Endothelial cell of umbilical vein (primary cell): ENCODE data around the gene DDX25. TPM values are rescaled to one million over a fixed set of nuclear protein-coding genes. Genes with fewer than 3 reads are reported as not detected.

Experiments
- BruUV-seq: library from RNA; stranded (reverse); fragments of 400-500 nt; replicated peaks from 2 replicates; lab custom pipeline; 2021; lab: Mats Ljungman, UMichigan
- CTCF ChIA-PET: fragments of 300-600, 350-600 bp; sonication (Branson Sonifier 250); formaldehyde crosslinking; loops from one replicate; lab custom pipeline; 2021; ENCODE audit warnings: antibody characterized with exemption, inconsistent platforms; lab: Charles Lee
- POLR2A ChIA-PET: fragments of 300-600, 350-600 bp; sonication (Branson Sonifier 250); formaldehyde crosslinking; loops from one replicate; lab custom pipeline; 2021; ENCODE audit warnings: antibody characterized with exemption, inconsistent platforms; lab: Charles Lee
- DNase-seq: peaks from one replicate; pipeline ENCODE4 v3.0.0-alpha.2; 2011; ENCODE audit warnings: low read depth, low spot score
- FAIRE-seq: peaks from 2 replicates; lab custom pipeline; 2011; peaks lifted over from hg19 to GRCh38; lab: Jason Lieb, UNC
- H2AFZ ChIP-seq: 2 replicates; pipeline ENCODE4 v1.6.0; 2012; ENCODE audit warnings: low read depth, low read length, control low read depth, inconsistent platforms
- H3K27ac ChIP-seq: 2 replicates; pipeline ENCODE4 v1.5.1; 2011; ENCODE audit warnings: low read depth, mild to moderate bottlenecking, control low read depth, low read length, moderate library complexity; ENCODE audit not compliant: insufficient read depth
- H3K27me3 ChIP-seq, 2 experiments: 2 replicates each; pipeline versions ENCODE4 v1.6.0 to v1.6.1; 2011; ENCODE audit warnings: low read length in 2 of 2, mixed read lengths in 1 of 2; ENCODE audit not compliant: control insufficient read depth in 2 of 2, insufficient read depth in 2 of 2
- H3K36me3 ChIP-seq, 2 experiments: 2 replicates in 1 of 2; 3 replicates in 1 of 2; pipeline ENCODE4 v1.5.1; 2011; ENCODE audit warnings: low read length in 2 of 2, mild to moderate bottlenecking in 1 of 2, moderate library complexity in 1 of 2; ENCODE audit not compliant: control insufficient read depth in 2 of 2, insufficient read depth in 2 of 2; ENCODE audit errors: extremely low read depth in 1 of 2
- H3K4me1 ChIP-seq: 3 replicates; pipeline ENCODE4 v1.5.1; 2011; ENCODE audit warnings: mild to moderate bottlenecking, low read length; ENCODE audit not compliant: control insufficient read depth, insufficient read depth; ENCODE audit errors: extremely low read depth
- H3K4me2 ChIP-seq: 2 replicates; pipeline ENCODE4 v1.6.1; 2011; ENCODE audit warnings: low read length, control low read depth, mixed read lengths; ENCODE audit not compliant: insufficient read depth
- H3K4me3 ChIP-seq, 3 experiments: fragments of 200-600 bp in 1 of 3; sonication (generic), shearing (Covaris generic) in 1 of 3; replicated peaks in 1 of 3; 2 replicates each; pipeline ENCODE4 v1.5.1; 2011 to 2016; ENCODE audit warnings: control low read depth in 3 of 3, low read length in 3 of 3, mild to moderate bottlenecking in 2 of 3, inconsistent platforms in 1 of 3, low read depth in 1 of 3, moderate library complexity in 1 of 3; ENCODE audit not compliant: insufficient read depth in 1 of 3
- H3K79me2 ChIP-seq: 2 replicates; pipeline ENCODE4 v1.6.0; 2012; ENCODE audit warnings: low read length, inconsistent platforms; ENCODE audit not compliant: control insufficient read depth, insufficient read depth
- H3K9ac ChIP-seq: replicated peaks from 2 replicates; pipeline ENCODE3; 2011; ENCODE audit warnings: low read length, control low read depth; ENCODE audit not compliant: insufficient read depth; ENCODE audit errors: extremely low read depth
- H3K9me1 ChIP-seq: replicated peaks from 3 replicates; pipeline ENCODE4 v1.6.0; 2011; ENCODE audit warnings: mild to moderate bottlenecking, low read length; ENCODE audit not compliant: control insufficient read depth, insufficient read depth; ENCODE audit errors: extremely low read depth
- H3K9me3 ChIP-seq: replicated peaks from 2 replicates; pipeline ENCODE4 v1.5.1; 2012; ENCODE audit warnings: low read length, inconsistent platforms; ENCODE audit not compliant: control insufficient read depth, insufficient read depth
- H4K20me1 ChIP-seq: replicated peaks from 2 replicates; pipeline ENCODE3; 2011; ENCODE audit warnings: mild to moderate bottlenecking, low read length; ENCODE audit not compliant: control insufficient read depth, insufficient read depth; ENCODE audit errors: extremely low read depth
- EZH2 ChIP-seq: IDR thresholded peaks from 2 replicates; pipeline ENCODE4 v1.6.1; 2012; ENCODE audit warnings: borderline replicate concordance, low read depth, mild to moderate bottlenecking, moderate library complexity, low read length, inconsistent platforms; ENCODE audit not compliant: severe bottlenecking
- FOS ChIP-seq: IDR thresholded peaks from 2 replicates; pipeline ENCODE4 v1.6.1; 2011; ENCODE audit warnings: mild to moderate bottlenecking, low read length, moderate library complexity, borderline replicate concordance; ENCODE audit not compliant: insufficient read depth
- GATA2 ChIP-seq: IDR thresholded peaks from 2 replicates; pipeline ENCODE4 v1.7.0; 2011; ENCODE audit warnings: low read depth, mild to moderate bottlenecking, moderate library complexity, mixed read lengths, low read length; ENCODE audit not compliant: insufficient read length, insufficient read depth
- JUN ChIP-seq: IDR thresholded peaks from 2 replicates; pipeline ENCODE4 v1.6.1; 2011; ENCODE audit warnings: borderline replicate concordance, low read depth; ENCODE audit not compliant: insufficient read length, insufficient read depth
- MYC ChIP-seq: IDR thresholded peaks from one replicate; pipeline ENCODE4 v1.6.1; 2011; ENCODE audit warnings: mild to moderate bottlenecking, low read depth, low read length
- POLR2A ChIP-seq: IDR thresholded peaks from 2 replicates; pipeline ENCODE4 v1.6.1; 2012; ENCODE audit warnings: low read depth, mild to moderate bottlenecking, control low read depth, low read length
- POLR2AphosphoS5 ChIP-seq: IDR thresholded peaks from 2 replicates; pipeline ENCODE4 v1.6.1; 2012; ENCODE audit warnings: low read depth, mild to moderate bottlenecking, control low read depth, low read length, moderate library complexity; ENCODE audit not compliant: insufficient read depth
- dilution Hi-C: fragments of 300-500 bp; cut with MboI; formaldehyde crosslinking; loops from one replicate; pipeline ENCODE4 v1.15.0; 2019; ENCODE audit warnings: low sequenced_read_pairs; ENCODE audit not compliant: extremely low pct_ligation_motif_present
- intact Hi-C: fragments of 100-400 bp; cut with micrococcal nuclease; formaldehyde crosslinking; loops from one replicate; pipeline ENCODE4 v1.10.0; 2022
- polyA plus RNA-seq, 4 experiments: library from polyadenylated mRNA; depleted of rRNA in 3 of 4; stranded (reverse) in 3 of 4; unstranded in 1 of 4; fragments of >200 nt; gene quantifications; 2 replicates each; pipeline versions ENCODE4 v1.2.1 to v1.2.3, GENCODE V29; 2011 to 2012; ENCODE audit warnings: missing spikeins in 1 of 4
- total RNA-seq: library from RNA; stranded (reverse); gene quantifications from 2 replicates; pipeline ENCODE4 v1.2.3, GENCODE V29; 2021
- TF ChIP-seq, protein P1 (sequence below): IDR thresholded peaks from 2 replicates; pipeline ENCODE4 v1.6.1; 2011; ENCODE audit not compliant: insufficient read depth, insufficient read length
- TF ChIP-seq, protein P2 (sequence below), 2 donors: IDR thresholded peaks; 1 replicate in 1 of 2; 2 replicates in 1 of 2; pipeline ENCODE4 v1.5.1; 2011; ENCODE audit warnings: low read length in 2 of 2, mild to moderate bottlenecking in 2 of 2, moderate library complexity in 2 of 2, control low read depth in 1 of 2, inconsistent platforms in 1 of 2, low read depth in 1 of 2; ENCODE audit not compliant: insufficient read depth in 1 of 2; ENCODE audit errors: extremely low read depth in 1 of 2

Gene DDX25
- total and polyA plus RNA-seq, 2 donors (not counting 3 experiments of a cell fraction or from before 2014, with no cell fraction given), result not detected

DNA sequence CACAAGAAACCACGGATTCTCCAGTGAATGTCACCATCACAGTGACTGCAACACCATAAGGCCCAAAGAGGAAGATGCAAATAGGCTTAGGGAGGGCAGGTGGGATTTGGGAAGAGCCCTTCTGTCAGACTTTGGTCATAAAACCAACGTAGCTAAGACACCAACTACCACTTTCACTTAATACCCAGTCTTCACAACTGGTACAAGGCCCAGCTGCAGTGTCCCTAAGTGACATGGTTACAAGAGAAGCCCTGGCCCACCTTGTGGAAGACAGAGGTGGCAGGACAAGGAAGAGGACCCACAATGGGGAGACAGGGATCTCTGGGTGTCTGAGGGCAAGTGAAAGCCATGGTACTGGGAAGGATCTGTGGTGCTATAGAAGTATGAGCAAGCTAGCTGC is 51.5 kb downstream of the DDX25 start:
- Histone ChIP-seq H4K20me1 (no peaks in the 10 kb centered on the region), H3K9ac (no peak overlapping the region), H3K4me2 (no peak overlapping the region), H3K9me1 (no peaks in the 10 kb centered on the region), H2AFZ (no peak overlapping the region), H3K4me3 (no peak overlapping the region), H3K4me1 (no peaks in the 10 kb centered on the region), H3K36me3 (no peaks in the 10 kb centered on the region), H3K27me3 (no peaks in the 10 kb centered on the region), H3K9me3 (no peaks in the 10 kb centered on the region), H3K79me2 (no peaks in the 10 kb centered on the region), H3K27ac (no peak overlapping the region)
- no peak for TF ChIP-seq POLR2A
- TF ChIP-seq MYC, result no peak
- TF ChIP-seq, protein P1, sequence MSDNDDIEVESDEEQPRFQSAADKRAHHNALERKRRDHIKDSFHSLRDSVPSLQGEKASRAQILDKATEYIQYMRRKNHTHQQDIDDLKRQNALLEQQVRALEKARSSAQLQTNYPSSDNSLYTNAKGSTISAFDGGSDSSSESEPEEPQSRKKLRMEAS, result no peak
- no peak for TF ChIP-seq EZH2
- TF ChIP-seq, protein P2, sequence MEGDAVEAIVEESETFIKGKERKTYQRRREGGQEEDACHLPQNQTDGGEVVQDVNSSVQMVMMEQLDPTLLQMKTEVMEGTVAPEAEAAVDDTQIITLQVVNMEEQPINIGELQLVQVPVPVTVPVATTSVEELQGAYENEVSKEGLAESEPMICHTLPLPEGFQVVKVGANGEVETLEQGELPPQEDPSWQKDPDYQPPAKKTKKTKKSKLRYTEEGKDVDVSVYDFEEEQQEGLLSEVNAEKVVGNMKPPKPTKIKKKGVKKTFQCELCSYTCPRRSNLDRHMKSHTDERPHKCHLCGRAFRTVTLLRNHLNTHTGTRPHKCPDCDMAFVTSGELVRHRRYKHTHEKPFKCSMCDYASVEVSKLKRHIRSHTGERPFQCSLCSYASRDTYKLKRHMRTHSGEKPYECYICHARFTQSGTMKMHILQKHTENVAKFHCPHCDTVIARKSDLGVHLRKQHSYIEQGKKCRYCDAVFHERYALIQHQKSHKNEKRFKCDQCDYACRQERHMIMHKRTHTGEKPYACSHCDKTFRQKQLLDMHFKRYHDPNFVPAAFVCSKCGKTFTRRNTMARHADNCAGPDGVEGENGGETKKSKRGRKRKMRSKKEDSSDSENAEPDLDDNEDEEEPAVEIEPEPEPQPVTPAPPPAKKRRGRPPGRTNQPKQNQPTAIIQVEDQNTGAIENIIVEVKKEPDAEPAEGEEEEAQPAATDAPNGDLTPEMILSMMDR (IDR thresholded peaks at IDR 0.05; ENCODE audit: extremely low read depth in 1 of 2, insufficient read depth in 1 of 2, low read depth in 1 of 2, low read length in 2 of 2), result no peak
- TF ChIP-seq JUN, result no peak
- TF ChIP-seq GATA2, result no peak
- no peak for TF ChIP-seq POLR2AphosphoS5
- TF ChIP-seq FOS, result no peak
- CTCF ChIA-PET, result no interaction called here
- dilution Hi-C loops, result no loop called here
- no peak for DNase-seq
- no TSS peak for BruUV-seq
- FAIRE-seq, result no peak
- POLR2A ChIA-PET, result no interaction called here
- intact Hi-C loops, result no loop called here
